ENCODE data around the gene ADGRA1.

- no peak for TF ChIP-seq CTCF (IDR thresholded peaks at IDR 0.05; ENCODE audit: low read length)
- no peak for TF ChIP-seq EZH2phosphoT487 (IDR thresholded peaks at IDR 0.05; ENCODE audit: low read length)
- TF ChIP-seq EZH2 (optimal IDR thresholded peaks at IDR 0.05; ENCODE audit: low read depth, low read length) = no peak
Observed at GRCh38 chr10:133038036-133038823, 49.5 kb upstream of the ADGRA1 start.

All from MM.1S (cell line).